A549 (cell line): ENCODE results near the gene NDUFB8.

Source experiments
- RNF2 ChIP-seq: fragments of 200-600 bp; sonication (generic); IDR thresholded peaks from 2 replicates; pipeline ENCODE4 v1.6.1; 2016; ENCODE audit warnings: low read depth, mild to moderate bottlenecking, antibody characterized with exemption, moderate library complexity, borderline replicate concordance
- SREBF2 ChIP-seq: fragments of 450-650 bp; IDR thresholded peaks from 2 replicates; pipeline ENCODE4 v1.6.1; 2014; ENCODE audit warnings: mild to moderate bottlenecking, moderate library complexity
- ZSCAN20 ChIP-seq: fragments of 250-450 bp; sonication (Bioruptor Pico); IDR thresholded peaks from 2 replicates; pipeline ENCODE4 v1.8.0; 2022; ENCODE audit warnings: mild to moderate bottlenecking, moderate library complexity
- TF ChIP-seq, protein P1 (sequence below): fragments of 250-450 bp; sonication (Bioruptor Pico); IDR thresholded peaks from 2 replicates; pipeline ENCODE4 v1.5.0; 2020; ENCODE audit warnings: low read depth, mild to moderate bottlenecking, moderate library complexity
- TF ChIP-seq, protein P2 (sequence below): fragments of >200 bp; sonication (Bioruptor Twin); formaldehyde crosslinking; IDR thresholded peaks from 3 replicates; pipeline ENCODE4 v1.5.1; 2016

DNA sequence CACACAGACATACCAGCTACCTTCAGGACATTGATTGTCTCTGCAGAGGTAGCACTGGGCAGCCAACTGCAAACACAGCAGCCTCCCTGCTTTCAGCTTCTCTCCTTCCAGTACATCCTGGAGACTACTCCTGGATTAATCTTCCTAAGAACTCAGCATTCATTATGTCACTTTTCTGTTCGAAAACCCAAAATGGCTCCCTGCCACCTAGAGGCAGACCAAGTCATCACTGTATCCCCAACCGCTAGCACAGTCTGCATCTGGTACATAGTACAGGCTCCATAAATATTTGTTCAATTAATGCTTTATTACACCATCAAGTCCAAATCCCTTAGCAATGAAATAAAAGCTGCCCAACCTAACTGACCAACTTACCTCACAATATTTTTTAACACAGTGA, 5.0 kb downstream of the NDUFB8 start:
- TF ChIP-seq RNF2 (no peak), SREBF2 (no peak), ZSCAN20 (CRISPR knock-in tag) (no peak)
- TF ChIP-seq, protein P1, sequence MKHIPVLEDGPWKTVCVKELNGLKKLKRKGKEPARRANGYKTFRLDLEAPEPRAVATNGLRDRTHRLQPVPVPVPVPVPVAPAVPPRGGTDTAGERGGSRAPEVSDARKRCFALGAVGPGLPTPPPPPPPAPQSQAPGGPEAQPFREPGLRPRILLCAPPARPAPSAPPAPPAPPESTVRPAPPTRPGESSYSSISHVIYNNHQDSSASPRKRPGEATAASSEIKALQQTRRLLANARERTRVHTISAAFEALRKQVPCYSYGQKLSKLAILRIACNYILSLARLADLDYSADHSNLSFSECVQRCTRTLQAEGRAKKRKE (CRISPR knock-in tag): no peak
- TF ChIP-seq, protein P2, sequence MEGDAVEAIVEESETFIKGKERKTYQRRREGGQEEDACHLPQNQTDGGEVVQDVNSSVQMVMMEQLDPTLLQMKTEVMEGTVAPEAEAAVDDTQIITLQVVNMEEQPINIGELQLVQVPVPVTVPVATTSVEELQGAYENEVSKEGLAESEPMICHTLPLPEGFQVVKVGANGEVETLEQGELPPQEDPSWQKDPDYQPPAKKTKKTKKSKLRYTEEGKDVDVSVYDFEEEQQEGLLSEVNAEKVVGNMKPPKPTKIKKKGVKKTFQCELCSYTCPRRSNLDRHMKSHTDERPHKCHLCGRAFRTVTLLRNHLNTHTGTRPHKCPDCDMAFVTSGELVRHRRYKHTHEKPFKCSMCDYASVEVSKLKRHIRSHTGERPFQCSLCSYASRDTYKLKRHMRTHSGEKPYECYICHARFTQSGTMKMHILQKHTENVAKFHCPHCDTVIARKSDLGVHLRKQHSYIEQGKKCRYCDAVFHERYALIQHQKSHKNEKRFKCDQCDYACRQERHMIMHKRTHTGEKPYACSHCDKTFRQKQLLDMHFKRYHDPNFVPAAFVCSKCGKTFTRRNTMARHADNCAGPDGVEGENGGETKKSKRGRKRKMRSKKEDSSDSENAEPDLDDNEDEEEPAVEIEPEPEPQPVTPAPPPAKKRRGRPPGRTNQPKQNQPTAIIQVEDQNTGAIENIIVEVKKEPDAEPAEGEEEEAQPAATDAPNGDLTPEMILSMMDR: no peak
